ENCODE data around the gene GTF3C5.
"Not testable (repeated sequence)": the region's sequence is repeated elsewhere in the genome, so short reads cannot be mapped to it uniquely, and the experiment has no call there.

The GTF3C5 gene

GRCh38 chr9:133032171-133032570 is 1.4 kb downstream of the GTF3C5 start:
- DNase-seq = no peak

DNA sequence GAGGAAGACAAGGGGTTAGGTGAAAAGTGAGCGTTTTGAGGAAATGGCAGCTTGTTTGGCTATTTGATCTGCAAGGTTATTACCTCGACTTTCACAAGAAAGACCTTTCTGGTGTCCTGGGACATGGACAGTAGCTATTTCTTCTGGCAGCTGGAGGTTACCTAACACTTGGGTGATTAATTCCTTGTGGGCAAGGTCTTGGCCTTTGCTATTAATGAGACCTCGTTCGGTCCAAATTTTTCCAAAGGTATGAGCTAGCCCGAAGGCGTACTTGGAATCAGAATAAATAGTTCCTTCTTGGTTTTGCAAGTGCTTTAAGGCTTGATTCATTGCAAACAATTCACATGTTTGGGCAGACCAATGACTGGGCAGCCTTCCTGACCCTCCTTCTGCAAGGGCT is 4.9 kb downstream of the GTF3C5 start:
- DNase-seq = no peak

GRCh38 chr9:133037775-133038515 is 7.1 kb downstream of the GTF3C5 start:
- DNase-seq = no peak

GRCh38 chr9:133040892-133041479 is 10.2 kb downstream of the GTF3C5 start:
- DNase-seq = not testable (repeated sequence)

DNA sequence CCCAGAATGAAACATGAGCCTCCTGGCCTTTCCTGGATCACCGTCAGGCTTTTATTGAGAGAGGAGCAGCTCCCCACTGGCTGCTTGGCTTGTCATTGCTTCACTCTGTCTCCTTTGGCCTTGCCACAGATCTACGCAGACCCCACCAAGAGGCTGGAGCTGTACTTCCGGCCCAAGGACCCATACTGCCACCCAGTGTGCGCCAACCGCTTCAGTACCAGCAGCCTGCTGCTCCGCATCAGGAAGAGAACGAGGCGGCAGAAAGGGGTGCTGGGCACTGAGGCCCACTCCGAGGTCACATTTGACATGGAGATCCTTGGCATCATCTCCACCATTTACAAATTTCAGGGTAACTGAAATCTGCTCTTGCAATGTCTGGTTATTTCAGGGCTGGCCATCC is 11.2 kb downstream of the GTF3C5 start:
- no peak for DNase-seq

DNA sequence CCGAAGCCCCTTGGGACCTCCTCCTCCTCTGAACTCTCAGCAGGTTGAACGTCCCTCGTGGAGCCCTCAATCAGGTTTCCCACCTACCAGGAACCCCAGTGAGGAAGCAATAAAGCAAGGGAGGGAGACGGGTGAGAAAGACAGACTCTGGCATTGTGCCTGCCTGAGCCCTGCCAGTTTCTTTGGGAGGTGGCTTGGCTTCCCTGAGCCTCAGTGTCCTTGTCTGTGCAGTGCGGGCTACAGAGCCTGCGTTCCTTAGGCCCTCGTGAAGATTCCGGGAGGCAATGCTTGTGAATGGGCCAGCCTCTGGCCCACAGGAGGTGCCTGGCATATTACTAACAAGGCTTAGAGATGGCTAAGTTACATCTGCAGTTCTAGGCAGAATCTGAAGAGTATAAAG is 11.9 kb downstream of the GTF3C5 start:
- no peak for DNase-seq

DNA sequence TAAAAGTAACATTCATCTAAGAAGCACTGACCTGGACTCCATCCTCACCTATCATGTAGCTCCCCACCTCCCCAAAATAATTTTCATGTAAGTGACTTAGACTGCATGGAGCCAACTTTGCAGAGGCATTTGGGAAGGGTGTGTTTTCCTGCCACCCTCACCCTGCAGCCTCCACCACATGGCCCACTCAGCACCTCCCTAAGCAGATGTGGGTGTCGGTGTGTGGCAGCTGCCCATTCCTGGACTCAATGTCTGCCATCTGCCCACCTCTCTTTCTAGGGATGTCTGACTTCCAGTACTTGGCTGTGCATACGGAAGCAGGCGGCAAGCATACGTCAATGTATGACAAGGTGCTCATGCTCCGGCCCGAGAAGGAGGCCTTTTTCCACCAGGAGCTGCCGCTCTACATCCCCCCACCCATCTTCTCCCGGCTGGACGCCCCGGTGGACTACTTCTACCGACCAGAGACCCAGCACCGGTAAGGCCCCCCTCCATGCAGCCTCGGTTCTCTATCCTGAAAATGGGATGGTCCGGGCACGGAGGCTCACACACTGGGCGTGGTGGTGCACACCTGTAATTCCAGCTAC is 12.7 kb downstream of the GTF3C5 start:
- no peak for DNase-seq

GRCh38 chr9:133044125-133044524 is 13.3 kb downstream of the GTF3C5 start:
- DNase-seq = no peak

- no peak for DNase-seq
These were observed 13.9 kb downstream of the GTF3C5 start for GRCh38 chr9:133044661-133045060.

GRCh38 chr9:133045132-133045531 is 14.3 kb downstream of the GTF3C5 start:
- DNase-seq = no peak

GRCh38 chr9:133046196-133046899 is 15.6 kb downstream of the GTF3C5 start:
- no peak for DNase-seq

GRCh38 chr9:133046900-133047295 is 16.1 kb downstream of the GTF3C5 start:
- no peak for DNase-seq

GRCh38 chr9:133048595-133048994 is 17.8 kb downstream of the GTF3C5 start:
- peak; percentile 28 for DNase-seq

- DNase-seq = no peak
These were observed 18.2 kb downstream of the GTF3C5 start for GRCh38 chr9:133049043-133049442.

GRCh38 chr9:133050142-133050541 is 19.3 kb downstream of the GTF3C5 start:
- DNase-seq = no peak

- DNase-seq = no peak
These were observed 20.0 kb downstream of the GTF3C5 start for GRCh38 chr9:133050781-133051180.

DNA sequence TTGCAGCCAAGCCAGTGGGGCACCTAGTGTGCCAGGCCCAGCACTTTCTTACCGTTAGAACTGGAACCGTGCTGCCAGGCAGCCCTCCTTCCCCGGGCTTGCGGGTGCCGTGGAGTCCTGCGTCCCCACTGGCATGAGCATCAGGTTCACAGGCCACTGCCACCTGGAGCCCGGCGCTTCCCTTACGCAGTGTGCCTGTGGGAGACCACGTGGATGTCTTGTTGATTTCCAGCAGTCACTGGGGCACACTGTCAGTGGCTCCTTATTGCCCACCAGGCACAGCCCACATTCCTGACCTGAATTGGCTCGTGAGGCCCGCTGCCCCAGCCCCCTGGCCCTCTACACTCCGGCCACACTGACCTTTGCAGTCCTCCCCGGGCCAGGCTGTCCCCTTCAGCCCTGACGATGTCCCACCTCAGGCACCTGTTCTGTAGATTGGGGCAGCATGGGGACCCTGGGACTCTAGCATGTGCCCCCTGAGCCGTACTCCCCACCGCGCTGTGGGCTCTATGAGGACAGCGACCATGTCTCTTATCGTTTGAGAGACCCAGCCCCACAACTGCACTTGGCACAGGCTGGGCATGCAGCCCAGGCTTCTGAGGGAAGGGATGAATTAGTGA is 20.6 kb downstream of the GTF3C5 start:
- no peak for DNase-seq

GRCh38 chr9:133051966-133052539 is 21.3 kb downstream of the GTF3C5 start:
- no peak for DNase-seq

- no peak for DNase-seq
These were observed 23.5 kb downstream of the GTF3C5 start for GRCh38 chr9:133054194-133054890.

- no peak for DNase-seq
These were observed 24.2 kb downstream of the GTF3C5 start for GRCh38 chr9:133054966-133055365.

DNA sequence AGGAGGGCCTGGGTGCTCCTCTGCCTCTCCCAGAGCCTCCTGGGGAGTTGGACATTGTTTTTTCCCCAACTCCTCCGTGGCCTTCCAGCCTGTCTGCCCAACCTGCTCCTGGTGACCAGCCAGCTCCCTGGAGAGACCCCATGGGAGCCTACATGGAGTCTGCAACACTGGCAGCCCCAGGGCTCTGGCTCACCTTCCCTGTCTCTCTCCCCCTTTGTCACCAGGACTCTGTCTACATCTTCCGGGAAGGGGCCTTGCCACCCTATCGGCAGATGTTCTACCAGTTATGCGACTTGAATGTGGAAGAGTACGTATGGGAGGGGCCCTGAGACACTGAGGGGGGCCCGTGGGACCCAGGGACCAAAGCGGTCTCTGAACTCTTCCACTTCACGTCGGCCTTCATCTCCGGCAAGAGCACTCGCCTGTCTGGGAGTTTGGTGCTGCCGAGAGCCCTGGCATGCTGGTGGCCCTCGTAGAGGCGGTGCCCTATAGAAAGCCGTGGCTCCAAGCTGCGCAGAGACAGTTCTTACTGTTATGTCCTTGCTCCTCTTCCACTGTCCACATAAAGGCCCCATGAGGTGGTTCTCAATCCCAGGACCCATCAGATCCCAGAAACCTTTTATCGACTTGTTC is 25.1 kb downstream of the GTF3C5 start:
- no peak for DNase-seq

DNA sequence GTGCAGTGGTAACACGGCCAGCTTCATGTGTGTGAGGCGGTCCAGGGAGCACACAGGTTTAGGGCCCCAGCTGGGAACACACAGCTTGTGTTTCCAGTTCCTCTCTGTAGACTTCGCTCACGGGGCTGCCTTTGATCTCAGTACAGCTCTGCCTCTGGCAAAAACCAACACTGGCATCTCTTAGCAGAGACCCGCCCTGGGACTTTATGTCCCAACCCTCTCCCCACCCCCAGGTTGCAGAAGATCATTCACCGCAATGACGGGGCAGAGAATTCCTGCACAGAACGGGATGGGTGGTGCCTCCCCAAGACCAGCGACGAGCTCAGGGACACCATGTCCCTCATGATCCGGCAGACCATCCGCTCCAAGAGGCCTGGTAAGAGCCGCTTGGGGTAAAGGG is 25.7 kb downstream of the GTF3C5 start:
- DNase-seq = no peak

All from NCI-H1694 (cell line).